GM12873 (cell line): ENCODE measurements around the gene CYSRT1.

Experiments used
- CTCF ChIP-seq: IDR thresholded peaks from 2 replicates; pipeline ENCODE4 v1.5.1; 2012; ENCODE audit warnings: low read depth, mild to moderate bottlenecking, moderate library complexity, low read length, control low read depth; ENCODE audit not compliant: insufficient read depth; ENCODE audit errors: missing control alignments

Gene CYSRT1

GRCh38 chr9:137267933-137268355, 43.0 kb downstream of the CYSRT1 start:
- TF ChIP-seq CTCF: no peak

GRCh38 chr9:137268538-137269201, 43.7 kb downstream of the CYSRT1 start:
- no peak for TF ChIP-seq CTCF

GRCh38 chr9:137269231-137269772, 44.3 kb downstream of the CYSRT1 start:
- TF ChIP-seq CTCF: no peak

GRCh38 chr9:137270929-137271695, 46.1 kb downstream of the CYSRT1 start:
- no peak for TF ChIP-seq CTCF

- TF ChIP-seq CTCF: no peak
These were observed 46.7 kb downstream of the CYSRT1 start for GRCh38 chr9:137271696-137272076.

GRCh38 chr9:137272241-137273094, 47.5 kb downstream of the CYSRT1 start:
- TF ChIP-seq CTCF: no peak
